Vagina (tissue), 2 donors: ENCODE results near the gene LAMA2. TPM values are rescaled to one million over a fixed set of nuclear protein-coding genes. Genes with fewer than 3 reads are reported as not detected.

Experiments
- DNase-seq, 2 donors: peaks; one replicate each; pipeline ENCODE4 v3.0.0-alpha.2; 2017; ENCODE audit errors: extremely low spot score in 2 of 2
- H3K27ac ChIP-seq: fragments of 200-600 bp; sonication (generic); one replicate; pipeline ENCODE4 v1.5.1; 2019
- H3K27me3 ChIP-seq: fragments of 200-600 bp; sonication (generic); one replicate; pipeline ENCODE4 v1.5.1; 2019
- H3K36me3 ChIP-seq, 2 donors: fragments of 200-600 bp; sonication (generic); one replicate each; pipeline ENCODE4 v1.5.1; 2017 to 2019
- H3K4me1 ChIP-seq: fragments of 200-600 bp; sonication (generic); one replicate; pipeline ENCODE4 v1.5.1; 2019
- H3K4me3 ChIP-seq, 2 donors: fragments of 200-600 bp; sonication (generic); 1 replicate in 1 of 2; 2 replicates in 1 of 2; pipeline ENCODE4 v1.5.1; 2016 to 2019
- H3K9me3 ChIP-seq: fragments of 200-600 bp; sonication (generic); one replicate; pipeline ENCODE4 v1.5.1; 2019
- CTCF ChIP-seq, 3 experiments: fragments of 450-650 bp in 2 of 3; fragments of 200-600 bp in 1 of 3; sonication (generic) in 1 of 3; IDR thresholded peaks; one replicate each; pipeline ENCODE4 v1.5.1; 2017 to 2019; ENCODE audit warnings: antibody characterized with exemption in 3 of 3, mild to moderate bottlenecking in 2 of 3, moderate library complexity in 2 of 3
- POLR2A ChIP-seq, 2 donors: fragments of 450-650 bp; IDR thresholded peaks; one replicate each; pipeline ENCODE4 v1.6.1; 2017; ENCODE audit warnings: antibody characterized with exemption in 2 of 2, mild to moderate bottlenecking in 2 of 2, moderate library complexity in 2 of 2
- POLR2AphosphoS5 ChIP-seq, 2 donors: sonication (generic); formaldehyde crosslinking; IDR thresholded peaks; one replicate each; pipeline ENCODE4 v1.9.0; 2017; ENCODE audit warnings: antibody characterized with exemption in 2 of 2, mild to moderate bottlenecking in 2 of 2, low read depth in 1 of 2; ENCODE audit not compliant: insufficient read depth in 1 of 2
- intact Hi-C: fragments of 100-400 bp; cut with DNase I; formaldehyde crosslinking; loops from one replicate; pipeline ENCODE4 v1.15.1; 2023
- total RNA-seq: library from RNA; depleted of rRNA; stranded (reverse); fragments of >200 nt; gene quantifications from one replicate; pipeline ENCODE4 v1.2.3, GENCODE V29; 2016

The LAMA2 gene
- total RNA-seq, 1 donor from 2014 or later, result 91.1 TPM

- H3K27ac ChIP-seq, result no peak overlapping the region
- no peaks in the 10 kb centered on the region for H3K36me3 ChIP-seq
- no peak for TF ChIP-seq POLR2A (IDR thresholded peaks at IDR 0.05)
- no peak for TF ChIP-seq CTCF (IDR thresholded peaks at IDR 0.05)
- TF ChIP-seq POLR2AphosphoS5 (IDR thresholded peaks at IDR 0.05; ENCODE audit: insufficient read depth in 1 of 2, low read depth in 1 of 2), result no peak
- no peak for DNase-seq
- intact Hi-C loops, result no loop called here
- H3K9me3 ChIP-seq, result no peaks in the 10 kb centered on the region
- no peak overlapping the region for H3K4me3 ChIP-seq
- H3K4me1 ChIP-seq, result no peaks in the 10 kb centered on the region
- H3K27me3 ChIP-seq, result no peaks in the 10 kb centered on the region
These were observed 593.3 kb downstream of the LAMA2 start for GRCh38 chr6:129476248-129476564.

- Histone ChIP-seq H3K4me1 (no peaks in the 10 kb centered on the region), H3K4me3 (no peak overlapping the region), H3K27me3 (no peaks in the 10 kb centered on the region), H3K9me3 (no peaks in the 10 kb centered on the region), H3K36me3 (no peaks in the 10 kb centered on the region), H3K27ac (no peak overlapping the region)
- DNase-seq, result no peak
- intact Hi-C loops, result no loop called here
- no peak for TF ChIP-seq CTCF (IDR thresholded peaks at IDR 0.05)
- no peak for TF ChIP-seq POLR2AphosphoS5 (IDR thresholded peaks at IDR 0.05; ENCODE audit: insufficient read depth in 1 of 2, low read depth in 1 of 2)
- TF ChIP-seq POLR2A (IDR thresholded peaks at IDR 0.05), result no peak
These were observed 593.9 kb downstream of the LAMA2 start for GRCh38 chr6:129476810-129477209.

- Histone ChIP-seq H3K36me3 (no peaks in the 10 kb centered on the region), H3K27ac (no peak overlapping the region), H3K4me1 (no peaks in the 10 kb centered on the region), H3K4me3 (no peak overlapping the region), H3K9me3 (no peaks in the 10 kb centered on the region), H3K27me3 (no peaks in the 10 kb centered on the region)
- no peak for DNase-seq
- intact Hi-C loops, result no loop called here
- TF ChIP-seq POLR2A (IDR thresholded peaks at IDR 0.05) (no peak), POLR2AphosphoS5 (IDR thresholded peaks at IDR 0.05; ENCODE audit: insufficient read depth in 1 of 2, low read depth in 1 of 2) (no peak)
These were observed 595.4 kb downstream of the LAMA2 start for GRCh38 chr6:129478379-129478778.

- H3K36me3 ChIP-seq, result peaks cover 0 to 4% of the 10 kb centered on the region in 2 donors
- intact Hi-C loops, result no loop called here
- TF ChIP-seq POLR2A (IDR thresholded peaks at IDR 0.05) (no peak), POLR2AphosphoS5 (IDR thresholded peaks at IDR 0.05; ENCODE audit: insufficient read depth in 1 of 2, low read depth in 1 of 2) (no peak), CTCF (IDR thresholded peaks at IDR 0.05) (no peak)
- DNase-seq, result no peak
- H3K27ac ChIP-seq, result no peak overlapping the region
- no peaks in the 10 kb centered on the region for H3K9me3 ChIP-seq
- H3K4me1 ChIP-seq, result no peaks in the 10 kb centered on the region
- no peaks in the 10 kb centered on the region for H3K27me3 ChIP-seq
- H3K4me3 ChIP-seq, result no peak overlapping the region
These were observed 598.8 kb downstream of the LAMA2 start for GRCh38 chr6:129481706-129482105.

GRCh38 chr6:129485746-129486145, 602.8 kb downstream of the LAMA2 start:
- Histone ChIP-seq H3K27me3 (no peaks in the 10 kb centered on the region), H3K36me3 (peaks cover 0 to 6% of the 10 kb centered on the region in 2 donors), H3K9me3 (no peaks in the 10 kb centered on the region), H3K4me1 (peaks cover 9% of the 10 kb centered on the region), H3K4me3 (no peak overlapping the region), H3K27ac (no peak overlapping the region)
- no peak for TF ChIP-seq CTCF (IDR thresholded peaks at IDR 0.05)
- no peak for TF ChIP-seq POLR2A (IDR thresholded peaks at IDR 0.05)
- no peak for TF ChIP-seq POLR2AphosphoS5 (IDR thresholded peaks at IDR 0.05; ENCODE audit: insufficient read depth in 1 of 2, low read depth in 1 of 2)
- intact Hi-C loops, result no loop called here
- no peak for DNase-seq

GRCh38 chr6:129486327-129486726, 603.4 kb downstream of the LAMA2 start:
- Histone ChIP-seq H3K4me3 (no peak overlapping the region), H3K36me3 (peaks cover 0 to 6% of the 10 kb centered on the region in 2 donors), H3K4me1 (peaks cover 15% of the 10 kb centered on the region), H3K27ac (no peak overlapping the region), H3K9me3 (no peaks in the 10 kb centered on the region), H3K27me3 (no peaks in the 10 kb centered on the region)
- intact Hi-C loops, result no loop called here
- TF ChIP-seq POLR2A (IDR thresholded peaks at IDR 0.05) (no peak), POLR2AphosphoS5 (IDR thresholded peaks at IDR 0.05; ENCODE audit: insufficient read depth in 1 of 2, low read depth in 1 of 2) (no peak), CTCF (IDR thresholded peaks at IDR 0.05) (no peak)
- no peak for DNase-seq
